OCI-M2 (cell line): ENCODE data around the gene CCR8.
"Not testable (repeated sequence)": the region's sequence is repeated elsewhere in the genome, so short reads cannot be mapped to it uniquely, and the experiment has no call there.

Source experiments
- DNase-seq: peaks from one replicate; lab custom pipeline; 2025; ENCODE audit not compliant: unreplicated experiment; lab: John Stamatoyannopoulos, UW

The CCR8 gene

GRCh38 chr3:39313289-39313688 is 16.2 kb upstream of the CCR8 start:
- no peak for DNase-seq

- no peak for DNase-seq
Measured at GRCh38 chr3:39315420-39315819, 14.1 kb upstream of the CCR8 start.

- no peak for DNase-seq
Measured at GRCh38 chr3:39317571-39318169, 11.8 kb upstream of the CCR8 start.

- no peak for DNase-seq
Measured at GRCh38 chr3:39318301-39318700, 11.2 kb upstream of the CCR8 start.

- no peak for DNase-seq
Measured at GRCh38 chr3:39319249-39319648, 10.3 kb upstream of the CCR8 start.

- DNase-seq = not testable (repeated sequence)
Measured at GRCh38 chr3:39321574-39321983, 7.9 kb upstream of the CCR8 start.

- DNase-seq = not testable (repeated sequence)
Measured at GRCh38 chr3:39322209-39322715, 7.2 kb upstream of the CCR8 start.

GRCh38 chr3:39322936-39323335 is 6.6 kb upstream of the CCR8 start:
- DNase-seq = no peak

GRCh38 chr3:39323494-39323893 is 6.0 kb upstream of the CCR8 start:
- DNase-seq = no peak

- no peak for DNase-seq
Measured at GRCh38 chr3:39325236-39325635, 4.3 kb upstream of the CCR8 start.

GRCh38 chr3:39327053-39327745 is 2.3 kb upstream of the CCR8 start:
- DNase-seq = no peak

GRCh38 chr3:39327746-39328349 is 1.7 kb upstream of the CCR8 start:
- no peak for DNase-seq

GRCh38 chr3:39330824-39331223 is 1.3 kb downstream of the CCR8 start:
- DNase-seq = no peak

GRCh38 chr3:39332525-39332924 is 3.0 kb downstream of the CCR8 start:
- no peak for DNase-seq

- no peak for DNase-seq
Measured at GRCh38 chr3:39333607-39334006, 4.1 kb downstream of the CCR8 start.

- DNase-seq = no peak
Measured at GRCh38 chr3:39334205-39334604, 4.7 kb downstream of the CCR8 start.

GRCh38 chr3:39338201-39338600 is 8.7 kb downstream of the CCR8 start:
- DNase-seq = no peak

- no peak for DNase-seq
Measured at GRCh38 chr3:39339086-39339485, 9.6 kb downstream of the CCR8 start.

GRCh38 chr3:39343076-39343717 is 13.7 kb downstream of the CCR8 start:
- no peak for DNase-seq

- no peak for DNase-seq
Measured at GRCh38 chr3:39343760-39344159, 14.3 kb downstream of the CCR8 start.

- no peak for DNase-seq
Measured at GRCh38 chr3:39344746-39345344, 15.3 kb downstream of the CCR8 start.
